Activated CD8-positive, alpha-beta T cell treated with anti-CD3 and anti-CD28 coated beads for 36 hours (primary cell): Measurements from ENCODE around the gene DDR2. TPM values are rescaled to one million over a fixed set of nuclear protein-coding genes. Genes with fewer than 3 reads are reported as not detected.
A peak's percentile ranks its signal among the peaks of the same experiment; 100 is the strongest.
"Not testable (repeated sequence)": the region's sequence is repeated elsewhere in the genome, so short reads cannot be mapped to it uniquely, and the experiment has no call there.

Experiments
- ATAC-seq: fragments of 200-7000 bp; cut with Tn5 transposase; one replicate; pipeline ENCODE4 v1.10.0; 2021; ENCODE audit warnings: mild to moderate bottlenecking, moderate library complexity
- CTCF ChIA-PET: fragments of 350-600 bp; sonication (Branson Sonifier 250); formaldehyde crosslinking; loops from one replicate; lab custom pipeline; 2021; ENCODE audit warnings: antibody characterized with exemption; lab: Charles Lee
- POLR2A ChIA-PET: fragments of 350-600 bp; sonication (Branson Sonifier 250); formaldehyde crosslinking; loops from one replicate; lab custom pipeline; 2021; ENCODE audit warnings: antibody characterized with exemption; lab: Charles Lee
- DNase-seq: peaks from one replicate; pipeline ENCODE4 v3.0.0-alpha.2; 2020
- H3K27ac Mint-ChIP-seq: one replicate; pipeline ENCODE4 v1.8.0; 2021; ENCODE audit warnings: mild to moderate bottlenecking, mixed read lengths
- H3K27me3 Mint-ChIP-seq: one replicate; pipeline ENCODE4 v1.8.0; 2021; ENCODE audit warnings: mixed read lengths
- H3K36me3 Mint-ChIP-seq: one replicate; pipeline ENCODE4 v1.8.0; 2021; ENCODE audit warnings: low read depth, mixed read lengths
- H3K4me1 Mint-ChIP-seq: one replicate; pipeline ENCODE4 v1.8.0; 2021; ENCODE audit warnings: low read depth, mixed read lengths
- H3K4me3 Mint-ChIP-seq: one replicate; pipeline ENCODE4 v1.8.0; 2021; ENCODE audit warnings: mild to moderate bottlenecking, moderate library complexity, mixed read lengths
- H3K9me3 Mint-ChIP-seq: one replicate; pipeline ENCODE4 v1.8.0; 2021; ENCODE audit warnings: mixed read lengths
- intact Hi-C: fragments of 100-400 bp; cut with micrococcal nuclease; formaldehyde crosslinking; loops from one replicate; pipeline ENCODE4 v1.10.0; 2022
- total RNA-seq, 2 experiments: library from RNA; stranded (reverse); gene quantifications; one replicate each; pipeline ENCODE4 v1.2.3, GENCODE V29; 2021
- TF ChIP-seq, protein P1 (sequence below): fragments of 200-600 bp; IDR thresholded peaks from one replicate; pipeline ENCODE4 v1.8.0; 2022; ENCODE audit warnings: antibody characterized with exemption, mild to moderate bottlenecking

Gene DDR2
- total RNA-seq, 2 experiments from 2014 or later = 0.31 to 0.45 TPM

DNA sequence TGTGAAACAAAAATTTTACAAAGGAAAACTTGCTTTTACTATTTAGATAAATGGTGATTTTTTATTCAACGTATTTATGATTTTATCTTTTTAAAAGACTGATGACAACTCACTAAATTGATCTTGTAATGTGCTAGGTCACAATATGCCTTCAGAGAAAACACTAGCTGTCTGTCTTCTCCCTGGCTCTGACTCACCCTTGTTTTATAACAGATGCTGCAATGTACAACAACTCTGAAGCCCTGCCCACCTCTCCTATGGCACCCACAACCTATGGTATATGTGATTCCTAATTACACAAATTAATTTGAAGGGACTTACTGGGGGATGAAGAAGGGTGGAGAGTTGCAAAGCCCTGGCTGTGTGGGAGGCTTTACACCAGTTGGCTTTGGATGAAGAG is 133.5 kb downstream of the DDR2 start:
- TF ChIP-seq, protein P1, sequence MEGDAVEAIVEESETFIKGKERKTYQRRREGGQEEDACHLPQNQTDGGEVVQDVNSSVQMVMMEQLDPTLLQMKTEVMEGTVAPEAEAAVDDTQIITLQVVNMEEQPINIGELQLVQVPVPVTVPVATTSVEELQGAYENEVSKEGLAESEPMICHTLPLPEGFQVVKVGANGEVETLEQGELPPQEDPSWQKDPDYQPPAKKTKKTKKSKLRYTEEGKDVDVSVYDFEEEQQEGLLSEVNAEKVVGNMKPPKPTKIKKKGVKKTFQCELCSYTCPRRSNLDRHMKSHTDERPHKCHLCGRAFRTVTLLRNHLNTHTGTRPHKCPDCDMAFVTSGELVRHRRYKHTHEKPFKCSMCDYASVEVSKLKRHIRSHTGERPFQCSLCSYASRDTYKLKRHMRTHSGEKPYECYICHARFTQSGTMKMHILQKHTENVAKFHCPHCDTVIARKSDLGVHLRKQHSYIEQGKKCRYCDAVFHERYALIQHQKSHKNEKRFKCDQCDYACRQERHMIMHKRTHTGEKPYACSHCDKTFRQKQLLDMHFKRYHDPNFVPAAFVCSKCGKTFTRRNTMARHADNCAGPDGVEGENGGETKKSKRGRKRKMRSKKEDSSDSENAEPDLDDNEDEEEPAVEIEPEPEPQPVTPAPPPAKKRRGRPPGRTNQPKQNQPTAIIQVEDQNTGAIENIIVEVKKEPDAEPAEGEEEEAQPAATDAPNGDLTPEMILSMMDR = no peak
- H3K4me1 Mint-ChIP-seq = no peaks in the 10 kb centered on the region
- ATAC-seq = no peak

DNA sequence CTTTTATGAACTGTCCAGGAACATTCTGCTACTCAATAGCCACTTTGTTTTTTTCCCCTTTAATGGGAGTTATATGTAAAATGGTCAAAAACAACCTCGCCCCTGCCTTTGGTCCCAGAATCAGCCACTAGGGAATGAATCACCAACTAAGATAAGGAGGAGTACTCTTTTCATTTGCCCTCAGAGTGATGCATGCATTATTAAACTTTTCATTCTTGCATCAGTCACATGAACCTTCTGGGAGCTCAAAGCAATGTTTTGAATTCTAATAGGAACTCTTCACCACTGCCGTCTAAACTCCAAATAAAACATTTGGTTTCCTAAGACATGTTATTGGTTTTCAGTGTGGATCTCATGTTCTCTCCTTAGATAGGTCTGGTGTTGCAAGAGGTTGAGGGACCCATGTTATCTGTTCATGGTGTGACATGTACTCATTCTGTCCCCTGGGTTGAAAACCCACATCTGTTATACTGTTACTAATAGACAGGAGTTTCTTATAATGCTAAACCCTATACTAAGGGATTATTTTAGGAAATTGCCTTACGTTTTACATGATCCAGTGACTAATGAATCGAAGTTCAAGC is 140.4 kb downstream of the DDR2 start:
- ChIA-PET POLR2A (no interaction called here), CTCF (no interaction called here)
- H3K27ac Mint-ChIP-seq = no peak overlapping the region
- ATAC-seq (no peak), DNase-seq (no peak)
- no peak overlapping the region for H3K4me3 Mint-ChIP-seq
- TF ChIP-seq, protein P1 = no peak
- peaks cover 3% of the 10 kb centered on the region for H3K27me3 Mint-ChIP-seq
- intact Hi-C loops = no loop called here
- no peaks in the 10 kb centered on the region for H3K9me3 Mint-ChIP-seq
- H3K4me1 Mint-ChIP-seq = no peaks in the 10 kb centered on the region
- H3K36me3 Mint-ChIP-seq = no peaks in the 10 kb centered on the region

More for the DNA sequence above, 133.5 kb downstream of the DDR2 start:
- intact Hi-C loops = no loop called here
- no peak overlapping the region for H3K4me3 Mint-ChIP-seq
- no peaks in the 10 kb centered on the region for H3K36me3 Mint-ChIP-seq
- ChIA-PET CTCF (no interaction called here), POLR2A (no interaction called here)
- no peaks in the 10 kb centered on the region for H3K9me3 Mint-ChIP-seq
- H3K27ac Mint-ChIP-seq = no peak overlapping the region
- peaks cover 7% of the 10 kb centered on the region for H3K27me3 Mint-ChIP-seq
- DNase-seq = no peak

GRCh38 chr1:162774007-162774406 is 141.7 kb downstream of the DDR2 start:
- TF ChIP-seq, protein P1 = no peak
- Mint-ChIP-seq H3K27me3 (peaks cover 3% of the 10 kb centered on the region), H3K9me3 (no peaks in the 10 kb centered on the region), H3K4me3 (no peak overlapping the region), H3K4me1 (no peaks in the 10 kb centered on the region), H3K36me3 (no peaks in the 10 kb centered on the region), H3K27ac (no peak overlapping the region)
- POLR2A ChIA-PET = no interaction called here
- CTCF ChIA-PET = no interaction called here
- intact Hi-C loops = no loop called here
- DNase-seq (no peak), ATAC-seq (no peak)

DNA sequence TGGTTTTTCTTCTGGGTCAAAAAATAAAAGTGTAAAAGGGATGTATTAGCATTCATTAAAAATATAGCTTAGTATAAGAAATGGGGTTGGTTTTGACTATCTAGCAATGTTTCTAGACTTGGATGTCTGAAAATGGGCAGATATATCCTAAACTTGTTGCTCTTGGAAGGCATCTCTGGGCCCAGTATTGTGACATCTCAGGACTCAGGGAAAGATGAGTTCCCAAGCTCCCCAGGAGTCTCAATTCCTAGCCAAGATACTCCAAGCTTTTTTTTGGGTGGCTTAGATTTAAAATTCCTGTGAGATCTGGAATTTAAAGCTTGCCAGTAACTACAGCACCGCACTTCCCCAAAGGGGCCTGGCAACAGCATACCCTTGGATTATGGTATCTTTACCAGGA is 146.8 kb downstream of the DDR2 start:
- ChIA-PET CTCF (interaction anchor here (0.7 kb wide), 1 partner anchor 55 kb away, joined by 3 read pairs; no protein-coding TSS in a partner anchor), POLR2A (no interaction called here)
- no peak for ATAC-seq
- Mint-ChIP-seq H3K27ac (no peak overlapping the region), H3K9me3 (no peaks in the 10 kb centered on the region), H3K4me3 (no peak overlapping the region), H3K4me1 (no peaks in the 10 kb centered on the region), H3K36me3 (no peaks in the 10 kb centered on the region), H3K27me3 (peaks cover 7% of the 10 kb centered on the region)
- TF ChIP-seq, protein P1 = no peak
- DNase-seq = no peak
- intact Hi-C loops = no loop called here

GRCh38 chr1:162782671-162783070 is 150.4 kb downstream of the DDR2 start:
- ATAC-seq (no peak), DNase-seq (no peak)
- CTCF ChIA-PET = no interaction called here
- TF ChIP-seq, protein P1 = no peak
- POLR2A ChIA-PET = no interaction called here
- H3K36me3 Mint-ChIP-seq = no peaks in the 10 kb centered on the region
- intact Hi-C loops = no loop called here
- peaks cover 6% of the 10 kb centered on the region for H3K27me3 Mint-ChIP-seq
- H3K4me3 Mint-ChIP-seq = no peak overlapping the region
- H3K4me1 Mint-ChIP-seq = no peaks in the 10 kb centered on the region
- no peak overlapping the region for H3K27ac Mint-ChIP-seq
- H3K9me3 Mint-ChIP-seq = no peaks in the 10 kb centered on the region

DNA sequence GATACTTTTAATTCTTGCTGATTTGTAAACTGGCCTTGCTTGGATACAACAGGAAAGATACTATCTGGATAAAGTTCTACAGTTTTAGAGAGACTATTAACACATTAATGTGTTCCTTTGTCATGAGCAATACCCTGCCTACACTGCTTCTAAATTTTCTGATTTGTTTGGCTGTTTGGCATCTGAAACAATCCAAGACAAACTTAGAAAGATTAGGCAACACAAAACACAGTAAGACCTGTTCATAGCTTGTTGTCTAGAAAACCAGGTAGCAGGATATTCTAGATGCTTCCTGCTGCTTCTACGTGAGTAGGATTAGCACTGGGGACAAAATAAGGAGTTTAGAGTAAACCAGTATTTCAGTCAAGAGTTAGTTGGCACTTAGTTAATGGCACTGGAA is 152.7 kb downstream of the DDR2 start:
- H3K4me1 Mint-ChIP-seq, H3K27me3 Mint-ChIP-seq, H3K9me3 Mint-ChIP-seq, intact Hi-C loops, CTCF ChIA-PET, POLR2A ChIA-PET, DNase-seq, ATAC-seq, H3K36me3 Mint-ChIP-seq, H3K4me3 Mint-ChIP-seq, H3K27ac Mint-ChIP-seq: not testable (repeated sequence)

DNA sequence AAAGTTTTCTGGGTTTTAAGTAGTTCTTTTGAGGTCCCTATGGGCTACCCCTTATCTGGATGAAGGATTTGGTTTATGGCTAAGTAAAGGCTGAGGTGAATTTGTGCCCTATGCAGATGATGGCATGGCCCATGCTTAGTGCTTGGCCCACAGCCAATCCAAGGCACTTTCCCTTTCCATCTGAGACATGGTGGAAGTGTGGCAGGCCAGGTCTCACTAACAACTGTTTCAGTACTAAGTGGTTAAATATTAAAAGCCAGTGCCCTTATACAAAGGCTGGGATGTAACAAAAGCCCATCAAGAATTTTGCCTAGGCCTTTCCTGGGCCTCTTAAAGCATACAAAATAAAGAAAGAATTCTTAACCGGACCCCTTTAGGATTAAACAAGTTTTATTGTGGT is 156.5 kb downstream of the DDR2 start:
- peak; percentile 10 for DNase-seq
- H3K27me3 Mint-ChIP-seq, H3K36me3 Mint-ChIP-seq, ATAC-seq, H3K4me1 Mint-ChIP-seq, CTCF ChIA-PET, H3K9me3 Mint-ChIP-seq, H3K4me3 Mint-ChIP-seq, POLR2A ChIA-PET, intact Hi-C loops: not testable (repeated sequence)
- H3K27ac Mint-ChIP-seq = peak overlapping the region; percentile 42
